ENCODE measurements around the gene BACH2.

GRCh38 chr6:90297867-90298381 lies 1.3 kb upstream of the BACH2 start:
- TF ChIP-seq CTCF (IDR thresholded peaks at IDR 0.05) = no peak
- TF ChIP-seq POLR2A (IDR thresholded peaks at IDR 0.05) = no peak

All from upper lobe of left lung (tissue), 4 donors.